A549 treated with Mapracorat at 1 μM for 4 hours (cell line): ENCODE results near the gene SIM2. TPM values are rescaled to one million over a fixed set of nuclear protein-coding genes. Genes with fewer than 3 reads are reported as not detected.

Source experiments
- total RNA-seq: library from RNA; stranded (reverse); fragments of 200-300 nt; extraction: Qiagen RNA extraction; gene quantifications from 5 replicates; pipeline ENCODE4 v1.2.3, GENCODE V29; 2022

Gene SIM2, protein sequence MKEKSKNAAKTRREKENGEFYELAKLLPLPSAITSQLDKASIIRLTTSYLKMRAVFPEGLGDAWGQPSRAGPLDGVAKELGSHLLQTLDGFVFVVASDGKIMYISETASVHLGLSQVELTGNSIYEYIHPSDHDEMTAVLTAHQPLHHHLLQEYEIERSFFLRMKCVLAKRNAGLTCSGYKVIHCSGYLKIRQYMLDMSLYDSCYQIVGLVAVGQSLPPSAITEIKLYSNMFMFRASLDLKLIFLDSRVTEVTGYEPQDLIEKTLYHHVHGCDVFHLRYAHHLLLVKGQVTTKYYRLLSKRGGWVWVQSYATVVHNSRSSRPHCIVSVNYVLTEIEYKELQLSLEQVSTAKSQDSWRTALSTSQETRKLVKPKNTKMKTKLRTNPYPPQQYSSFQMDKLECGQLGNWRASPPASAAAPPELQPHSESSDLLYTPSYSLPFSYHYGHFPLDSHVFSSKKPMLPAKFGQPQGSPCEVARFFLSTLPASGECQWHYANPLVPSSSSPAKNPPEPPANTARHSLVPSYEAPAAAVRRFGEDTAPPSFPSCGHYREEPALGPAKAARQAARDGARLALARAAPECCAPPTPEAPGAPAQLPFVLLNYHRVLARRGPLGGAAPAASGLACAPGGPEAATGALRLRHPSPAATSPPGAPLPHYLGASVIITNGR
- 5.3 to 8.8 TPM (median 7.1 TPM) in 5 replicates for total RNA-seq

GRCh38 chr21:36698981-36699545, at the start of gene SIM2:
Gene SIM2, plus strand, starts transcription at chr21:36699115. Its CDS starts 632 bp downstream, at chr21:36699747.

Other genes starting within 250 kb of the SIM2 start
- not detected in 5 replicates for gene CLDN14, start 219.0 kb upstream of the SIM2 start, total RNA-seq